Osteocyte (in vitro differentiated cells): ENCODE results near the gene DSP. TPM values are rescaled to one million over a fixed set of nuclear protein-coding genes. Genes with fewer than 3 reads are reported as not detected.

Experiments
- DNase-seq: peaks from one replicate; pipeline ENCODE4 v3.0.0; 2021; ENCODE audit warnings: mixed read lengths; ENCODE audit not compliant: unreplicated experiment; ENCODE audit errors: extremely low spot score
- H3K27ac Mint-ChIP-seq: one replicate; pipeline ENCODE4 v1.8.0; 2021; ENCODE audit warnings: mild to moderate bottlenecking, mixed read lengths; ENCODE audit not compliant: unreplicated experiment
- H3K27me3 Mint-ChIP-seq: one replicate; pipeline ENCODE4 v1.8.0; 2021; ENCODE audit warnings: mixed read lengths; ENCODE audit not compliant: unreplicated experiment
- H3K36me3 Mint-ChIP-seq: one replicate; pipeline ENCODE4 v1.8.0; 2021; ENCODE audit warnings: mixed read lengths; ENCODE audit not compliant: unreplicated experiment
- H3K4me1 Mint-ChIP-seq: one replicate; pipeline ENCODE4 v1.8.0; 2021; ENCODE audit warnings: mixed read lengths; ENCODE audit not compliant: unreplicated experiment
- H3K4me3 Mint-ChIP-seq: one replicate; pipeline ENCODE4 v1.8.0; 2021; ENCODE audit warnings: mild to moderate bottlenecking, moderate library complexity, mixed read lengths; ENCODE audit not compliant: unreplicated experiment
- H3K9me3 Mint-ChIP-seq: one replicate; pipeline ENCODE4 v1.8.0; 2021; ENCODE audit warnings: mixed read lengths; ENCODE audit not compliant: unreplicated experiment
- total RNA-seq: library from RNA; stranded (reverse); gene quantifications from 2 replicates; pipeline ENCODE4 v1.2.1, GENCODE V29; 2021
- TF ChIP-seq, protein P1 (sequence below): fragments of 200-600 bp; sonication (generic); IDR thresholded peaks from 2 replicates; pipeline ENCODE4 v1.5.0; 2021; ENCODE audit warnings: antibody characterized with exemption, mild to moderate bottlenecking, moderate library complexity

Gene DSP
- total RNA-seq, 1 donor from 2014 or later: 124 TPM

DNA sequence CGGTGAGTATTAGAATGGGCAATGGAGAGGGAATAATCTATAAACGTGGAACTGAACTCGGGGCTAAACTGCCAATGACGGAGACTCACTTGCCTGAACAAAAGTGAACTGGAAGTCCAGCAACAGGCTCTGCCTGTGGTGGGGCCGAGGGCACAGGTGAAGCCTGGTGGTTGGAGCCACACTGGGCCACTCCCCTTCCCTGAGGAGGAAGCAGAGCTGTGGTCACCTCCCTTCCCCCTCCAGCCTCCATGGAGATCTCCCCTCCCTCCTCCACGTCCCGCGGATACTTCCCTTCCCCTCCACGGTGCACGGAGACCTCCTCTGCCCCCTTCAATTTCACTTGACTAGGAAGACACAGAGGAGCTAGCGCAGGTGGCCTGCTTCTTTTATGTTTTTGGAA is 14.7 kb upstream of the DSP start:
- Mint-ChIP-seq H3K27ac (no peak overlapping the region), H3K4me3 (no peak overlapping the region), H3K9me3 (no peaks in the 10 kb centered on the region), H3K36me3 (no peaks in the 10 kb centered on the region), H3K4me1 (peaks cover 23% of the 10 kb centered on the region), H3K27me3 (no peaks in the 10 kb centered on the region)
- TF ChIP-seq, protein P1, sequence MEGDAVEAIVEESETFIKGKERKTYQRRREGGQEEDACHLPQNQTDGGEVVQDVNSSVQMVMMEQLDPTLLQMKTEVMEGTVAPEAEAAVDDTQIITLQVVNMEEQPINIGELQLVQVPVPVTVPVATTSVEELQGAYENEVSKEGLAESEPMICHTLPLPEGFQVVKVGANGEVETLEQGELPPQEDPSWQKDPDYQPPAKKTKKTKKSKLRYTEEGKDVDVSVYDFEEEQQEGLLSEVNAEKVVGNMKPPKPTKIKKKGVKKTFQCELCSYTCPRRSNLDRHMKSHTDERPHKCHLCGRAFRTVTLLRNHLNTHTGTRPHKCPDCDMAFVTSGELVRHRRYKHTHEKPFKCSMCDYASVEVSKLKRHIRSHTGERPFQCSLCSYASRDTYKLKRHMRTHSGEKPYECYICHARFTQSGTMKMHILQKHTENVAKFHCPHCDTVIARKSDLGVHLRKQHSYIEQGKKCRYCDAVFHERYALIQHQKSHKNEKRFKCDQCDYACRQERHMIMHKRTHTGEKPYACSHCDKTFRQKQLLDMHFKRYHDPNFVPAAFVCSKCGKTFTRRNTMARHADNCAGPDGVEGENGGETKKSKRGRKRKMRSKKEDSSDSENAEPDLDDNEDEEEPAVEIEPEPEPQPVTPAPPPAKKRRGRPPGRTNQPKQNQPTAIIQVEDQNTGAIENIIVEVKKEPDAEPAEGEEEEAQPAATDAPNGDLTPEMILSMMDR: no peak
- DNase-seq: no peak

DNA sequence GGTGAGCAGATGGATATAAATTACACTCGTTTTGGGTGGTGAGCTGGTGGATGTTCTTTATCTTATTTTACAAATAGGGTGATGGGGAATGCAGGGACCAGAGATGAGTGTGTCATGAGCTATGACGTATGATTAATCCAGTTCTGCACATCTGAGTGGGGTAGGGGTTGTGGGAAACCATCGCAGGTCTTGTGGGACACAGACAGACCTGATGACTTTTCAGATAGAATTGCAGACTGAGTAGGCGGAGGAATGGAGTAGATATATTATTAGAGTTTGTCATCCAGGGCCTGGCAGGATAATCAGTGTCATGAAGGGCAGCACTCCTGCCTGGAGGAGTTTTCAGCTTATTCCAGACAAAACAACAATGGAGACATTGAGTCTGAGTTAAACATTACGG is 12.9 kb upstream of the DSP start:
- DNase-seq: no peak
- Mint-ChIP-seq H3K9me3 (no peaks in the 10 kb centered on the region), H3K36me3 (no peaks in the 10 kb centered on the region), H3K27ac (peak overlapping the region; percentile 23), H3K27me3 (no peaks in the 10 kb centered on the region), H3K4me3 (no peak overlapping the region), H3K4me1 (peaks cover 34% of the 10 kb centered on the region)
- TF ChIP-seq, protein P1: no peak

DNA sequence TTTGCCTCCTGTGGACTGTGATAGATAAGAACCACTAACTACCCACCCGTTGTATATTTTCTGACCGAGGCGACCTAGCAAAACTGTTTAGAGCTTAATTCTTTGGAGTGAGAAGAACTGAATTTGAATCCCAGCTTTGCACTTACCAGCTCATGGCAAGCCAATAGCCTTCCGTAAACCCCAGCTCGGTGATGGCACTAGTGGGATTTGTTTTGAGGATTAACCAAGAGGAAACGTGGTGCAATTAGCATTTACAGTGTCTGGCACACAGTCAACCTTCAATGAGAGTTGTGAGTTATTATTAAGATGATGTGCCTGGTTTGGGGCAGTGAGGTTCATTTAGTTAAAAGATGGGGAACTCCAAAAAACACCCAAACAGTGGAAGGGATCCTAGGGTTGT is 12.3 kb upstream of the DSP start:
- Mint-ChIP-seq H3K9me3 (no peaks in the 10 kb centered on the region), H3K4me3 (no peak overlapping the region), H3K27me3 (no peaks in the 10 kb centered on the region), H3K27ac (peak overlapping the region; percentile 28), H3K36me3 (no peaks in the 10 kb centered on the region), H3K4me1 (peaks cover 36% of the 10 kb centered on the region)
- no peak for DNase-seq
- TF ChIP-seq, protein P1: no peak

DNA sequence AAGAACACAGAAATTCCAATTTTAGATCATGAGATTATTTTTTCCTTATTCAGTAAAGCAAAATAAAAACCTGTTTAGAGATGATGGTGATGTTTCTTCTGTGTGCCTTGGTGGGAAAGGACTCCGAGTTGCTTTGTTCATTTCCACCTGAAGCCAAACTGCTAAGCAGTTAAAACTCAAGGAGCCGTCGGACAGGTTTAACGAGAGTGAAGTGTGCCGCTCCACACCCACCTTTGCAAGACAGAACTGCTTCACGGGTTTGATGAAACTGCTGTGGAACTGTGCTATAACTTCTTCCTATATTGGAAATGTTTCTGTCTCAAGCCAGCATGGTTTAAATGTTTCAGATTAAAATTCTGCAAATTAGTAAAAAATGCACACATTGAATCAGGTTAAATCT is 9.2 kb upstream of the DSP start:
- no peak for DNase-seq
- H3K9me3 Mint-ChIP-seq: no peaks in the 10 kb centered on the region
- H3K27ac Mint-ChIP-seq: no peak overlapping the region
- no peaks in the 10 kb centered on the region for H3K27me3 Mint-ChIP-seq
- TF ChIP-seq, protein P1: no peak
- H3K4me1 Mint-ChIP-seq: peaks cover 49% of the 10 kb centered on the region
- no peaks in the 10 kb centered on the region for H3K36me3 Mint-ChIP-seq
- no peak overlapping the region for H3K4me3 Mint-ChIP-seq

DNA sequence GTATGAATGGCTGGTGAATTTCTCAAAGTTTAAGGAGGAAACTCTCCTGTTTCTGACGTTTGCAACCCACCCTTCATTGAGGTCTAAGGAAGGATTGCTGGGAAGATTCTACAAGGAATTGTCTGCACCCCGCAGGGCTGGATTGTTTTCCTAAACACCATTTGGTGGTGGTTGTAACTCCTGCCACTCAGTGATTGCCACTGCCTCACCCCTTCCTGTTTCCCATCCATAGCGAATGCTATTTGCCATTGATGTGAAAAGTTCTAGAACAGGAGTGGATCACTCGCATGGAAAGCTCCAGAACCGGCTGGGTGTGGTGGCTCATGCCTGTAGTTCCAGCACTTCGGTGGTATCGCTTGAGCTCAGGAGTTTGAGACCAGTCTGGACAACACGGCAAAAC is 8.7 kb upstream of the DSP start:
- Mint-ChIP-seq H3K36me3 (no peaks in the 10 kb centered on the region), H3K27ac (peak overlapping the region; percentile 50), H3K9me3 (no peaks in the 10 kb centered on the region), H3K4me1 (peaks cover 52% of the 10 kb centered on the region), H3K27me3 (no peaks in the 10 kb centered on the region), H3K4me3 (no peak overlapping the region)
- DNase-seq: no peak
- TF ChIP-seq, protein P1: no peak
